HepG2 (cell line): ENCODE results near the gene SLC9B2. TPM values are rescaled to one million over a fixed set of nuclear protein-coding genes. Genes with fewer than 3 reads are reported as not detected.

ENCODE experiments used
- ATAC-seq: fragments of 200-7000 bp; cut with Tn5 transposase; 3 replicates; pipeline ENCODE4 v1.9.1; 2020; ENCODE audit warnings: mild to moderate bottlenecking, moderate library complexity
- Bru-seq: library from RNA; stranded (reverse); fragments of 400-500 nt; gene quantifications from one replicate; lab custom pipeline; 2021; lab: Mats Ljungman, UMichigan
- BruChase-seq, 2 experiments: library from RNA; stranded (reverse); fragments of 400-500 nt; gene quantifications; one replicate each; lab custom pipeline; 2021; lab: Mats Ljungman, UMichigan
- BruUV-seq: library from RNA; stranded (reverse); fragments of 400-500 nt; replicated peaks from 2 replicates; lab custom pipeline; 2021; lab: Mats Ljungman, UMichigan
- CTCF ChIA-PET: fragments of 300-600 bp; formaldehyde crosslinking; extraction: SDS; loops from one replicate; lab custom pipeline; 2021; ENCODE audit warnings: low total read pairs, inconsistent platforms, low intra/inter-chr PET ratio; lab: Yijun Ruan, JAX
- POLR2A ChIA-PET: fragments of 350-600 bp; sonication (Branson Sonifier 250); formaldehyde crosslinking; loops from one replicate; lab custom pipeline; 2020; ENCODE audit warnings: antibody characterized with exemption, inconsistent platforms; lab: Yijun Ruan, JAX
- DNase-seq: peaks from one replicate; pipeline ENCODE4 v3.0.0-alpha.2; 2015; ENCODE audit warnings: low spot score
- FAIRE-seq: peaks from 3 replicates; lab custom pipeline; 2011; peaks lifted over from hg19 to GRCh38; lab: Jason Lieb, UNC
- H2AFZ ChIP-seq: one replicate; pipeline ENCODE4 v1.6.1; 2011; ENCODE audit warnings: low read length, inconsistent platforms
- H3K27ac ChIP-seq: fragments of 300-600 bp; 3 replicates; pipeline ENCODE4 v1.8.0; 2011; ENCODE audit warnings: mixed run types, mild to moderate bottlenecking, mixed read lengths, low read length, inconsistent platforms; ENCODE audit not compliant: insufficient read depth; ENCODE audit errors: extremely low read length
- H3K27me3 ChIP-seq, 2 experiments: fragments of 200-600 bp in 1 of 2; 2 replicates in 1 of 2; 3 replicates in 1 of 2; pipeline versions ENCODE4 v1.6.0 to v1.8.0; 2011; ENCODE audit warnings: low read length in 2 of 2, mild to moderate bottlenecking in 2 of 2, moderate library complexity in 2 of 2, inconsistent platforms in 1 of 2; ENCODE audit not compliant: insufficient read depth in 2 of 2, control insufficient read depth in 1 of 2
- H3K36me3 ChIP-seq, 2 experiments: fragments of 200-600 bp in 1 of 2; replicated peaks in 1 of 2; 2 replicates in 1 of 2; 3 replicates in 1 of 2; pipeline versions ENCODE4 v1.5.1 to v1.8.0; 2011; ENCODE audit warnings: low read length in 2 of 2, inconsistent platforms in 1 of 2; ENCODE audit not compliant: insufficient read depth in 2 of 2, control insufficient read depth in 1 of 2
- H3K4me1 ChIP-seq: 2 replicates; pipeline ENCODE4 v1.5.1; 2012; ENCODE audit warnings: low read length, inconsistent platforms; ENCODE audit not compliant: insufficient read depth
- H3K4me2 ChIP-seq: 2 replicates; pipeline ENCODE4 v1.6.0; 2011; ENCODE audit warnings: low read depth, low read length, inconsistent platforms
- H3K4me3 ChIP-seq, 3 experiments: fragments of 200-600 bp in 1 of 3; sonication (generic), shearing (Covaris generic) in 1 of 3; replicated peaks in 1 of 3; 2 replicates each; pipeline ENCODE4 v1.5.1; 2011 to 2016; ENCODE audit warnings: low read length in 3 of 3, inconsistent platforms in 2 of 3, low read depth in 2 of 3, mild to moderate bottlenecking in 2 of 3, control low read depth in 1 of 3, mixed read lengths in 1 of 3; ENCODE audit not compliant: insufficient read depth in 1 of 3
- H3K79me2 ChIP-seq: one replicate; pipeline ENCODE4 v1.6.1; 2011; ENCODE audit warnings: low read length, inconsistent platforms; ENCODE audit not compliant: insufficient read depth
- H3K9ac ChIP-seq: 2 replicates; pipeline ENCODE4 v1.6.0; 2011; ENCODE audit warnings: mild to moderate bottlenecking, low read depth, low read length, inconsistent platforms; ENCODE audit not compliant: insufficient read depth
- H3K9me3 ChIP-seq: 2 replicates; pipeline ENCODE4 v1.5.1; 2012; ENCODE audit warnings: mild to moderate bottlenecking, low read length
- H4K20me1 ChIP-seq: 2 replicates; pipeline ENCODE4 v1.6.0; 2011; ENCODE audit warnings: inconsistent platforms, mild to moderate bottlenecking, low read length, moderate library complexity; ENCODE audit not compliant: insufficient read depth
- HNF4G ChIP-seq, 2 experiments: sonication (generic) in 1 of 2; formaldehyde crosslinking in 1 of 2; IDR thresholded peaks; 2 replicates each; pipeline versions ENCODE4 v1.4.0 to v1.6.1; 2011 to 2020; ENCODE audit warnings: borderline replicate concordance in 2 of 2, low read depth in 2 of 2, mild to moderate bottlenecking in 2 of 2, low read length in 1 of 2, missing genetic modification reagents in 1 of 2, moderate library complexity in 1 of 2
- IKZF1 ChIP-seq: fragments of 450-650 bp; IDR thresholded peaks from 2 replicates; pipeline ENCODE4 v1.7.1; 2016
- KAT2B ChIP-seq: fragments of 150-350 bp; IDR thresholded peaks from 2 replicates; pipeline ENCODE4 v1.6.1; 2014; ENCODE audit warnings: low read depth, low read length, borderline replicate concordance
- NFKBIZ ChIP-seq: IDR thresholded peaks from 2 replicates; pipeline ENCODE4 v1.6.1; 2018; ENCODE audit warnings: missing genetic modification reagents, missing compliant biosample characterization
- SP2 ChIP-seq: sonication (generic); formaldehyde crosslinking; IDR thresholded peaks from 2 replicates; pipeline ENCODE4 v1.5.1; 2020; ENCODE audit warnings: mild to moderate bottlenecking, missing genetic modification reagents
- SPEN ChIP-seq: sonication (generic); formaldehyde crosslinking; IDR thresholded peaks from 2 replicates; pipeline ENCODE4 v1.5.1; 2020; ENCODE audit warnings: low read depth, mild to moderate bottlenecking, missing genetic modification reagents
- ZFY ChIP-seq: sonication (generic); formaldehyde crosslinking; IDR thresholded peaks from 2 replicates; pipeline ENCODE4 v1.4.0; 2020; ENCODE audit warnings: missing genetic modification reagents
- ZNF225 ChIP-seq: sonication (generic); formaldehyde crosslinking; IDR thresholded peaks from 2 replicates; pipeline ENCODE4 v1.4.0; 2020; ENCODE audit warnings: mild to moderate bottlenecking, missing genetic modification reagents
- ZNF317 ChIP-seq: sonication (generic); formaldehyde crosslinking; IDR thresholded peaks from 2 replicates; pipeline ENCODE4 v1.5.0; 2020; ENCODE audit warnings: mild to moderate bottlenecking, missing genetic modification reagents
- WGBS: methylation state at CpG from one replicate; pipeline ENCODE4 v1.1.6; 2017; ENCODE audit warnings: low lambda C conversion rate; 5-methylcytosine and 5-hydroxymethylcytosine counted together
- in situ Hi-C: cut with HindIII; loops from 2 replicates; pipeline ENCODE4 v1.10.0; 2017; ENCODE audit warnings: low pct_unique_long_range_greater_than_20kb; ENCODE audit not compliant: extremely low pct_ligation_motif_present
- intact Hi-C: fragments of 100-400 bp; cut with micrococcal nuclease; formaldehyde crosslinking; loops from one replicate; pipeline ENCODE4 v1.10.0; 2022; ENCODE audit not compliant: unreplicated experiment
- long read RNA-seq, 2 experiments: library from RNA in 1 of 2; library from polyadenylated mRNA in 1 of 2; stranded (forward) in 1 of 2; unstranded in 1 of 2; transcript quantifications; one replicate each; pipeline ENCODE4 v2.0.0, GENCODE V29; 2019 to 2022
- polyA minus RNA-seq, 3 experiments: library from RNA; depleted of rRNA, polyadenylated mRNA; stranded (reverse); fragments of >200 nt; gene quantifications; 2 replicates each; pipeline ENCODE4 v1.2.3, GENCODE V29; 2011; ENCODE audit warnings: low replicate concordance in 1 of 3
- polyA plus RNA-seq, 8 experiments: library from polyadenylated mRNA; depleted of rRNA in 3 of 8; stranded (reverse) in 7 of 8; unstranded in 1 of 8; fragments of >200 nt; fragmentation: Illumina TruSeq in 4 of 8; extraction: Trizol in 4 of 8; gene quantifications; 2 replicates each; pipeline versions ENCODE4 v1.2.1 to v1.2.3, GENCODE V29; 2011 to 2016; ENCODE audit warnings: low read depth in 4 of 8, missing spikeins in 1 of 8, mixed read lengths in 1 of 8; ENCODE audit not compliant: insufficient read depth in 1 of 8
- total RNA-seq, 5 experiments: library from RNA; depleted of rRNA; stranded (reverse); fragments of >200 nt; fragmentation: Illumina TruSeq; extraction: Trizol; gene quantifications; 2 replicates each; pipeline ENCODE4 v1.2.3, GENCODE V29; 2016; ENCODE audit warnings: low read depth in 1 of 5
- TF ChIP-seq, protein P1 (sequence below): sonication (generic); formaldehyde crosslinking; conservative IDR thresholded peaks from 2 replicates; pipeline ENCODE4 v1.8.0; 2022; ENCODE audit warnings: low read depth, missing genetic modification reagents
- TF ChIP-seq, protein P2 (sequence below): sonication (generic); formaldehyde crosslinking; IDR thresholded peaks from 2 replicates; pipeline ENCODE4 v1.5.0; 2020; ENCODE audit warnings: missing genetic modification reagents
- TF ChIP-seq, protein P3 (sequence below): sonication (generic); formaldehyde crosslinking; IDR thresholded peaks from 2 replicates; pipeline ENCODE4 v1.4.0; 2020; ENCODE audit warnings: mild to moderate bottlenecking, missing genetic modification reagents

SLC9B2 gene, protein sequence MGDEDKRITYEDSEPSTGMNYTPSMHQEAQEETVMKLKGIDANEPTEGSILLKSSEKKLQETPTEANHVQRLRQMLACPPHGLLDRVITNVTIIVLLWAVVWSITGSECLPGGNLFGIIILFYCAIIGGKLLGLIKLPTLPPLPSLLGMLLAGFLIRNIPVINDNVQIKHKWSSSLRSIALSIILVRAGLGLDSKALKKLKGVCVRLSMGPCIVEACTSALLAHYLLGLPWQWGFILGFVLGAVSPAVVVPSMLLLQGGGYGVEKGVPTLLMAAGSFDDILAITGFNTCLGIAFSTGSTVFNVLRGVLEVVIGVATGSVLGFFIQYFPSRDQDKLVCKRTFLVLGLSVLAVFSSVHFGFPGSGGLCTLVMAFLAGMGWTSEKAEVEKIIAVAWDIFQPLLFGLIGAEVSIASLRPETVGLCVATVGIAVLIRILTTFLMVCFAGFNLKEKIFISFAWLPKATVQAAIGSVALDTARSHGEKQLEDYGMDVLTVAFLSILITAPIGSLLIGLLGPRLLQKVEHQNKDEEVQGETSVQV
- total RNA-seq (2016; rRNA removed; fragmentation: Illumina TruSeq; extraction: Trizol) (38.5 and 38.9 TPM in 2 replicates), polyA plus RNA-seq (2011; rRNA removed) (22.3 and 23.5 TPM in 2 replicates), polyA minus RNA-seq (2011; rRNA and poly(A)+ RNA removed; ENCODE audit: low replicate concordance) (9.2 and 46.5 TPM in 2 replicates), Bru-seq, nascent RNA (percentile 92 among the genes with signal in this experiment), BruChase-seq, experiment 1, labeled RNA remaining after a 6-hour chase (percentile 84 among the genes with signal in this experiment), BruChase-seq, experiment 2, labeled RNA remaining after a 2-hour chase (percentile 84 among the genes with signal in this experiment)
- total RNA-seq (2016; cell fraction: cytosol; rRNA removed; fragmentation: Illumina TruSeq; extraction: Trizol; ENCODE audit: low read depth), result 24.3 and 28.5 TPM in 2 replicates
- 35.0 and 37.7 TPM in 2 replicates for total RNA-seq (2016; cell fraction: insoluble cytoplasmic fraction; rRNA removed; fragmentation: Illumina TruSeq; extraction: Trizol)
- total RNA-seq (2016; cell fraction: membrane; rRNA removed; fragmentation: Illumina TruSeq; extraction: Trizol), result 43.9 and 47.9 TPM in 2 replicates
- total RNA-seq (2016; cell fraction: nucleus; rRNA removed; fragmentation: Illumina TruSeq; extraction: Trizol), result 39.6 and 40.9 TPM in 2 replicates
- 13.2 and 23.4 TPM in 2 replicates for polyA plus RNA-seq (2011; cell fraction: cytosol; rRNA removed)
- 21.4 and 26.7 TPM in 2 replicates for polyA plus RNA-seq (2011; cell fraction: nucleus; rRNA removed)
- 36.0 and 40.1 TPM in 2 replicates for polyA plus RNA-seq (2012)
- polyA plus RNA-seq (2016; cell fraction: cytosol; fragmentation: Illumina TruSeq; extraction: Trizol; ENCODE audit: low read depth), result 30.2 and 35.0 TPM in 2 replicates
- polyA plus RNA-seq (2016; cell fraction: insoluble cytoplasmic fraction; fragmentation: Illumina TruSeq; extraction: Trizol; ENCODE audit: low read depth), result 41.3 and 46.7 TPM in 2 replicates
- 38.9 and 43.7 TPM in 2 replicates for polyA plus RNA-seq (2016; cell fraction: membrane; fragmentation: Illumina TruSeq; extraction: Trizol; ENCODE audit: low read depth)
- 31.1 and 35.8 TPM in 2 replicates for polyA plus RNA-seq (2016; cell fraction: nucleus; fragmentation: Illumina TruSeq; extraction: Trizol; ENCODE audit: insufficient read depth, low read depth)
- 13.6 and 19.6 TPM in 2 replicates for polyA minus RNA-seq (2011; cell fraction: cytosol; rRNA and poly(A)+ RNA removed)
- polyA minus RNA-seq (2011; cell fraction: nucleus; rRNA and poly(A)+ RNA removed), result 93.9 and 106 TPM in 2 replicates
- long read RNA-seq, experiment 1, transcript SLC9B2-206 (4 exons, 824 nt), result major isoform, 9 of 37 reads
- long read RNA-seq, experiment 1, transcript SLC9B2-202 (12 exons, 3,126 nt), result minor isoform, 6 of 37 reads
- long read RNA-seq, experiment 1, partial matches to known transcripts, result 13 of 37 reads
- long read RNA-seq, experiment 1, other reads (novel, unspliced or antisense), result 7 of 37 reads
- long read RNA-seq, experiment 2, transcript SLC9B2-201 (13 exons, 2,300 nt), result major isoform, 5 of 83 reads
- long read RNA-seq, experiment 2, partial matches to known transcripts, result 21 of 83 reads
- long read RNA-seq, experiment 2, other reads (novel, unspliced or antisense), result 51 of 83 reads

DNA sequence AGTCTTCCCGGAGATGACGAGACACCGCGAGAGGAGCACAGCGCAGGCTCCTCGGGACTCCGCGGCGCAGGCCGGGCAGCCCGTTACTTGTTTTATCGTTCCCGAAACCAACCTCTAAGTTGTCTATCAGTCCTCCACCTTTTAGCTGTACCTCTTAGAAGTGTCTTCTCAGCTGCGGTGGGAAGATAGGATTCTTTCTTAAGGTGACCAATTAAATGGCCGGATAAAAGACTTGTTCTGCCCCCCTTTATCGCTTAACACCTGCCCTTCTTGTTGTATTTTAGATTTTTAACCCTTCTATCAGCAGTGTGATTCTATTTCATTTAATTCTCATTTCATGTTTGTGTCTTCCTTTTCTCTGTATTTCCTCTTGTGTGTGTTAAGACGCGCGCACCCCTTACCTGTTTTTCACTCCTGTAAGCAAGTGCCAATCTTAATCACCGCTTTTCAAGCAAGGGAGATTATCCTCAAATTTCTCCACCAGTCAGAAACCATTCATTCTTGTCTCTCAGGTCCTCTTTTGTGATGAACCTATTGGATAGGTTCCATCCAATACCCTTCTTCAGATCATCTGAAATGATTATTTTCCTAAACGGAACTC lies at the start of gene SLC9B2:
Gene SLC9B2 (minus strand): TSS at position 15 of the 601 bp plus-strand sequence. CDS start 9,211 bp downstream, outside the sequence.
- intact Hi-C loops, result loop anchor here (5.0 kb wide), 1 partner anchor 635 kb away; no protein-coding TSS in a partner anchor
- peaks cover 0 to 8% of the 10 kb centered on the region in 2 experiments; a peak in 1 of 5 replicates for H3K36me3 ChIP-seq
- peaks cover 37% of the 10 kb centered on the region for H3K79me2 ChIP-seq
- TF ChIP-seq HNF4G (IDR thresholded peaks at IDR 0.05; ENCODE audit: borderline replicate concordance, low read depth, low read length), result no peak
- TF ChIP-seq HNF4G (CRISPR knock-in tag; IDR thresholded peaks at IDR 0.05; ENCODE audit: borderline replicate concordance, low read depth), result no peak
- no peak; the same call in 1 of the 2 replicates for TF ChIP-seq ZFY (CRISPR knock-in tag)
- TF ChIP-seq, protein P1, sequence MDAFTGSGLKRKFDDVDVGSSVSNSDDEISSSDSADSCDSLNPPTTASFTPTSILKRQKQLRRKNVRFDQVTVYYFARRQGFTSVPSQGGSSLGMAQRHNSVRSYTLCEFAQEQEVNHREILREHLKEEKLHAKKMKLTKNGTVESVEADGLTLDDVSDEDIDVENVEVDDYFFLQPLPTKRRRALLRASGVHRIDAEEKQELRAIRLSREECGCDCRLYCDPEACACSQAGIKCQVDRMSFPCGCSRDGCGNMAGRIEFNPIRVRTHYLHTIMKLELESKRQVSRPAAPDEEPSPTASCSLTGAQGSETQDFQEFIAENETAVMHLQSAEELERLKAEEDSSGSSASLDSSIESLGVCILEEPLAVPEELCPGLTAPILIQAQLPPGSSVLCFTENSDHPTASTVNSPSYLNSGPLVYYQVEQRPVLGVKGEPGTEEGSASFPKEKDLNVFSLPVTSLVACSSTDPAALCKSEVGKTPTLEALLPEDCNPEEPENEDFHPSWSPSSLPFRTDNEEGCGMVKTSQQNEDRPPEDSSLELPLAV (CRISPR knock-in tag), result no peak
- 0 out of 2 replicates have a peak, but pooled peaks have one; percentile 4 for TF ChIP-seq NFKBIZ (CRISPR knock-in tag)
- no peak for TF ChIP-seq SPEN (CRISPR knock-in tag)
- TF ChIP-seq IKZF1, result no peak
- TF ChIP-seq SP2, result no peak
- TF ChIP-seq, protein P2, sequence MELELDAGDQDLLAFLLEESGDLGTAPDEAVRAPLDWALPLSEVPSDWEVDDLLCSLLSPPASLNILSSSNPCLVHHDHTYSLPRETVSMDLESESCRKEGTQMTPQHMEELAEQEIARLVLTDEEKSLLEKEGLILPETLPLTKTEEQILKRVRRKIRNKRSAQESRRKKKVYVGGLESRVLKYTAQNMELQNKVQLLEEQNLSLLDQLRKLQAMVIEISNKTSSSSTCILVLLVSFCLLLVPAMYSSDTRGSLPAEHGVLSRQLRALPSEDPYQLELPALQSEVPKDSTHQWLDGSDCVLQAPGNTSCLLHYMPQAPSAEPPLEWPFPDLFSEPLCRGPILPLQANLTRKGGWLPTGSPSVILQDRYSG (CRISPR knock-in tag), result no peak
- TF ChIP-seq ZNF317, result 0 out of 2 replicates have a peak, but pooled peaks have one; percentile 15
- no peak for TF ChIP-seq ZNF225 (CRISPR knock-in tag)
- TF ChIP-seq, protein P3, sequence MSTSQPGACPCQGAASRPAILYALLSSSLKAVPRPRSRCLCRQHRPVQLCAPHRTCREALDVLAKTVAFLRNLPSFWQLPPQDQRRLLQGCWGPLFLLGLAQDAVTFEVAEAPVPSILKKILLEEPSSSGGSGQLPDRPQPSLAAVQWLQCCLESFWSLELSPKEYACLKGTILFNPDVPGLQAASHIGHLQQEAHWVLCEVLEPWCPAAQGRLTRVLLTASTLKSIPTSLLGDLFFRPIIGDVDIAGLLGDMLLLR (CRISPR knock-in tag), result no peak
- no peak for TF ChIP-seq KAT2B

More for the DNA sequence above, at the start of gene SLC9B2:
- TSS peak; percentile 66 for BruUV-seq
- peak within 1 kb of the TSS; percentile 81 to 90 (median 87) for H3K4me3 ChIP-seq
- no peaks in the 10 kb centered on the region; a peak in 1 of 5 replicates for H3K27me3 ChIP-seq
- in situ Hi-C loops, result no loop called here
- H4K20me1 ChIP-seq, result peaks cover 14% of the 10 kb centered on the region; the same call in 1 of the 2 replicates
- DNase-seq (peak; percentile 52), FAIRE-seq (no peak), ATAC-seq (no peak; the same call in 2 of the 3 replicates)
- H3K27ac ChIP-seq, result peak within 1 kb of the TSS; percentile 90
- POLR2A ChIA-PET, result interaction anchor here (0.6 to 3.3 kb wide), 6 partner anchors 18 to 249 kb away, joined by 3 to 23 read pairs (median 4); partner anchors contain the start of genes BDH2, CISD2 and UBE2D3
- H3K4me1 ChIP-seq, result peaks cover 42% of the 10 kb centered on the region
- H2AFZ ChIP-seq, result peak within 1 kb of the TSS; percentile 97
- CTCF ChIA-PET, result no interaction called here
- H3K4me2 ChIP-seq, result peak within 1 kb of the TSS; percentile 82
- WGBS, result 6% methylated on average over 10 of the region's 21 CpGs
- peak within 1 kb of the TSS; percentile 98 for H3K9ac ChIP-seq
- H3K9me3 ChIP-seq, result no peaks in the 10 kb centered on the region
